ENCODE data around the gene RAD51.

The RAD51 gene

DNA sequence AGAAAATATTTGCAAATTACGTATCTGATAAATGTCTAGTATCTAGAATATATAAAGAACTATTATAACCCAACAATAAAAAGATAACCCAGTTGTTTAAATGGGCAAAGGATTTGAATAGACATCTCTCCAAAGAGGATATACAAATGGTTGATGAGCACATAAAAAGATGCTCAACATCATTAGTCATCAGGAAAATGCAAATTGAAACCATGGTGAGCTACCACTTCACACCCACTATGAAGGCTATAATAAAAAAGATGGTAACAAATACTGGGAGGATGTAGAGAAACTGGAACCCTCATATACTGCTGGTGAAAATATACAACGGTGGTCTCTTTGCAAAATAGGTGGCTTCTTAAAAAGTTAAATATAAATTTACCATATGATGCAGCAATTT is 28.0 kb downstream of the RAD51 start:
- no peak for DNase-seq

DNA sequence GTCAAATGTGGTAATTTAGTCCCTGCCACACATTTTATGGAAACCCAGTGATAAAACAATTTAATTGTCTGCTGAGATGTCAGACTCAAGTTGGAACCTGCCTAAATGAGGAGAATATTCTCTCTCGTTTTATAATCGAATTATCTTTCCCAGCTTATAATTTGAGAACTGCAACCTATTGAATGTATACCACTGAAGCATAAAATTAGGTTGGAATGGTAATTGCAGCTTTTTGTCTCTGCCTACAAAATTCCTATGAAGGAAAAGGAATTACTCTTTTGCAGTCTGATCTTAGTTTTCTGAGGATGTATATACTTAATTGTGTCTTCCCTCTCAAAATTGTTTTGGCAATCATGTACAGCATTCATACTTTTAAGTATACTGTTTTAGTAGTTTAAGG is 28.9 kb downstream of the RAD51 start:
- DNase-seq, result no peak

- no peak for DNase-seq
These were observed 36.1 kb downstream of the RAD51 start for GRCh38 chr15:40731034-40731433.

DNA sequence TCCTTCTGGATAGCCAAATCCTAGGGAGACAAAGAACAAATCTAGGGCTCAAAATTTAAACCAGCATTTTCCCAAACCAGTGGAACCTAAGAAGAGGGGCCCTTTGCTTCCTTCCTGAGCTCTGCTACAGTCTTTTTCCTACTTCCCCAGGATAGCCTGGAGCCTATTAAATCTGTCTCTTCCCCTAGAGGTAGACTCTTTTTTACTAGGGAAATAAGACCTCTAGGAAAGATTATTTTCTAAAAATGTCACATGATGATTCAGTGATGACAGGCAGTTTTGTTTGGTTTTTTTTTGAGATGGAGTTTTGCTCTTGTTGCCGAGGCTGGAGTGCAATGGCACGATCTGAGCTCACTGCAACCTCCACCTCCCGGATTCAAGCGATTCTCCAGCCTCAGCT is 41.6 kb downstream of the RAD51 start:
- DNase-seq, result no peak

GRCh38 chr15:40737048-40737447 is 42.1 kb downstream of the RAD51 start:
- DNase-seq, result no peak

DNA sequence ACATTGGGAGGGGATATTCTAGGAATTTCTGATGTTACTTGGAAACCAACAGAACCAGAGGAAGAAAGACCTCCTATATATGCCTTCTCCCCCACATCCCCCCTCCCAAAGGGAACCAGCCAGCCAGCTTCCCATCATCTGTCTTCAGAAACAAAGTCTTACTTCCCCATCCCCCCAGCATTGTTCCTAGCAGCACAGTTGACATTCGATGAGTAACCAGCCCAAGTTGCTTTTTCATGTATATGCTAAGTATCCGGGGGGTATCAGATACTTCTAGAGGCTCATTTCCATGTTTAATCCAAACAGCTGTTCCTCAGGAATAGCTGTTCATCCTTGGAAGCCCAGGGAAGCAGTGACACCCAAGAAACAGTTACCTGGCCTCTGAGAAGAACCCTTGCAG is 44.1 kb downstream of the RAD51 start:
- DNase-seq, result no peak

DNA sequence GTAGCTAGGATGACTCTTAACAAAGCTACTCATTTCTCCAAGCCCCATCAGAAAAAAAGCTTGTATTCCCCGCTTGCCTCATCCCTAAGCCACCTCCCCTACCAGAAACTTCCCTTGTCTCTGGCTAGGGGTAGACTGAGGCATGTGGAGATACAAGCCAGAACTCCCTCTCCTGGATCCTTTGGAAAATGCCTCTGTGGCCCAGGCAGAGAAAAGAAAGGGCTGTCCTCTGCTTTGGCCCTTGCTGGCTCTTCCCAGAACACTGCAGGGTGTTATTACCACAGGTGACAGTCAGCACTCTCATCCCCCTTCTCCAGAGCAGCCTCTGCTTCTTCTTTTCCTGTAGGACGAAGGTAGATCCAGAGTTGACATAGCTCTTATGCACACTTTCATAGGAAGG is 44.9 kb downstream of the RAD51 start:
- no peak for DNase-seq

DNA sequence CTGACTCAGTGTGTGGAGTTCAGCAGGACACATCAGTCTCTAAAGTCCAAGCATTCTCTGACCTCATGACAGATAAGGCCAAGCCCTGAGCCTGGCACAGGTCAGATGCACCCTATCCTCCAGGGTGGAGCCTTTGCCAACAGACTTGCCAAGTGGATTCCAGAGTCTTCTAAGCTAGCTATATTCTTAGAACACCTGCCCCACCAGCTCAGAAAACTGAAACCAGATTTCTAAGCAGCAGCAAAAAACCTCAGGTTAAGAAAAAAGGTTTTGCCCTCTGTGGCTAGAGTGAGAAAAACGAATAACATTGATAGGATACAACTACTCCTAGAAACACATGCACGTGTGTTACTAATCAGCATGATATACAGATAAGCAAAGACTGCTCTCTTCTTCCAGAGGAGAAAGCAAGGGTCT is 48.5 kb downstream of the RAD51 start:
- no peak for DNase-seq

DNA sequence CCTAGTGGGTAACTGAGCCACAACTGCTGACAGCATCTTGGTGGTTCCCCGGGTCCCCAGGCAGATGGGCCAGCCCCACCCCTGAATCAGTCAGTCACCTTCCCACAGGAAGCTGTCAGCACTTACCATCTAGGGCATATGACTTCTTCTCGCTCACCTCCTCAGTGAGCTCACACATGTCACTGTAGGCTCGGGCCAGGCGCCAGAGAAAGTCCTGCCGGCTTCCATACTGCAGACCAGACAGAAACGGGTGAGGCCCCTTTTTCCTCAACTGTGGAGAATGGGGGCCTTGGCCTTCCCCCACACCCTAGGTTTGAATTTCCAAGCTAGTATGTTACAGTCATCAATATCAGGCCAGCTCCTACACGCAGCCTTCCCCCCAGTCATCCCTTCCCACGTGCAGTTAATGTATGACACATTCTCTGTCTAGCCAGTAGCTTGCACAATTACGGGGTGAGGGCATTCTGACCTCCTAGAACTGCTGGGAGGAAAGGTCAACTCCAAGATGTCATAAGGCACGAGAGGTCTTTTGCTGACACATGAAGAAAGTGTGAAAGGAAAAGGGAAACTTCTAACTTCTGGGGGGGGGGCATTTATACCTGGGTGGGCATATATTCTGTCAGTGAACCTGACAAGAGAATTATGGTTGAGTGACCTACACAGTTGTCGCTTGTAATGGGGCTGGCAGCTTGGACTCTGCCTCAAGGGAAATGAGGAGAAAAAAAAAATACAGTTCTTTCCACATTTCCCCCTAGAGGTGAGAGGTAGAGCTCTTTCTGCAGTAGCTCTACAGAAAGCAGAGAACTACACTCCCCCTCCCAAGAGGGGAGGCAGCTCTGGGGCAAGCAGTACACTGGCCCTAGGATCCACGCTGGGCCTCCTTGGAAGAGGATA is 49.2 kb downstream of the RAD51 start:
- DNase-seq, result peak; percentile 80

- no peak for DNase-seq
These were observed 49.8 kb downstream of the RAD51 start for GRCh38 chr15:40744815-40745152.

GRCh38 chr15:40746916-40747418 is 52.0 kb downstream of the RAD51 start:
- DNase-seq, result peak; percentile 47

GRCh38 chr15:40747685-40748631 is 53.0 kb downstream of the RAD51 start:
- DNase-seq, result no peak

GRCh38 chr15:40749151-40749630 is 54.2 kb downstream of the RAD51 start:
- no peak for DNase-seq

- DNase-seq, result no peak
These were observed 55.9 kb downstream of the RAD51 start for GRCh38 chr15:40750885-40751284.

DNA sequence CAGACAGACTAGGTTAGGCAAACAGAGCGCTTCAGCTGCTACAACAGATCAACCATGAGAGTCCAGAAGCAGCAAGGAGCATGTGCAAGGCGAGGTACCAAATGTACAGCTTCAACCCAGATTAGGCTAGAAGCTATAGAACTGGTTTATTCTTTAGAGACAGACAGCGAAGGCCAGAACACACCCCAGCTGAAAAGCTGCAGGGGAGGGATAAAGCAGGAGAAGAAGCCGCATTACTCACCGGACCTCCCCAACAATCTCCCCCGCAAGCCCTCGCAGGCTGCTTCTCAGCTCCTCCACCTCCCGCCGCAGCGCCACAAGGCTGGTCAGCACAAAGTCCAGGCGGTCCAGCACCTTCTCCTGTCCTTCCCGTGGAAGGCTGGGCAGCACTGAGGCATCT is 56.8 kb downstream of the RAD51 start:
- no peak for DNase-seq

- DNase-seq, result no peak
These were observed 59.6 kb downstream of the RAD51 start for GRCh38 chr15:40754574-40754882.

DNA sequence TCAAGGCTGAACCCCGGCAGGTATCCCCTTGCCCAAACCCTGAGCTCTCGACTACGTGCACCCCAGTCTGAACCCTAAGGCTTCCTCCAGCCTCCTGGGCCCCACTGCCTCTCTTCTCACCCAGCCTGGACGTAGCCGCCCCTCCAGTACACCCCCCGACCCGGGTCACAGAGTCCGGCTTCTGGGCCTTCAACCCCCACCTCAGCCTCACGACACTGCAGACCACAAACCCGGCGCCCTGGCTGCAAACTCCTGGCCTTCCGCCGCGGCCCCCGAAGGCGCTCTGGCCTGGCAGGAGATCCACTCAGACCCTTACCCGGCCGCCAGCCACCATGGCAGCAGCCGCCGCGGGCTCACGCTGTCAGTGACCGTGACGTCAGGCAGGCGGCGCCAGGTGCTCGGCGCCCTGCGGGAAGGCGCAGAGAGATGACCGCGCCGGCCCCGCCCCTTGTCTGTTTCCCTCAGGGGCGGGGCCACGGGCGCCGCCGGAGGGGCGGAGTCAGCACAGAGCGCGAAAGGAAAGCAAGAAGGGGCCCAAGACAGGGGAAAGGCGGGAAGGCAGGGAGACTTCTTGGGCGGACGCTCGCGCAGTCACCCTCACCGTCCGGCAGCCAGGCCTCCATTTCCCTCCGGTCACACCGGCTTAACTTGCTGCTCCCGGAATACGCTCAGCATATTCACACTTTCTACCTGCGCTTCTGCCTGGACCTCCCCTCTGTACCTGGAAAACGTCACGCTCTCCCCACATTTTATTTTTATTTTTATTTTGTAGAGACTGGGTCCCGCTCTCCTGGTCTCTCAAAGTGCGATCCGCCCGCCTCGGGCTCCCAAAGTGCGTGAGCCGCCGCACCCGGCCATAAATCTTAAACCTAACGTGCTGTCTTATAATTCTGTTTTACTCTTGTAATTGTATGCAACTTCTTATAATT is 60.2 kb downstream of the RAD51 start, which contains the start of gene RMDN3:
Gene RMDN3 (minus strand): TSS at position 372 of the 929 bp plus-strand sequence. CDS start 471 bp downstream, outside the sequence.
- peak; percentile 88 for DNase-seq

GRCh38 chr15:40755812-40756208 is 60.8 kb downstream of the RAD51 start:
- no peak for DNase-seq

DNA sequence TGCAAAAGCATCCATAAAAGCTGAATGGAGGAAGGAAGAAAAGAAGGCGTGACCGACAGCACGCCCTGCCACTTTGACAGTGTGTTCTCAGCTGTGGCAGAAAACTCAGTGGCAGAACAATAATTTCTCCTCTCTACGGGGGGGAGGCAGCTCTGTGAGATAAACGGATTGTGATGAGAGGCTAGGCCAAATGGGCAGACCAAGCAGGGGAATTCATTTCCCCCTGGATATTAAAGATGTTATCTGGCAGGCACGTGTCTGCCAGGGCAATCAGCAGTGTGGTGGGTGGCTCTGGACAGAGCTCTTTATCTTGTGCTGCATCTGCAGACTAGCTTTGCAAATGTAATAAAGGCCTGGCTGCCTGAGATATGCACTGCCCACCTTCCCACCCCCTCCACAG is 62.0 kb downstream of the RAD51 start:
- DNase-seq, result no peak

- no peak for DNase-seq
These were observed 65.0 kb downstream of the RAD51 start for GRCh38 chr15:40759961-40760360.

DNA sequence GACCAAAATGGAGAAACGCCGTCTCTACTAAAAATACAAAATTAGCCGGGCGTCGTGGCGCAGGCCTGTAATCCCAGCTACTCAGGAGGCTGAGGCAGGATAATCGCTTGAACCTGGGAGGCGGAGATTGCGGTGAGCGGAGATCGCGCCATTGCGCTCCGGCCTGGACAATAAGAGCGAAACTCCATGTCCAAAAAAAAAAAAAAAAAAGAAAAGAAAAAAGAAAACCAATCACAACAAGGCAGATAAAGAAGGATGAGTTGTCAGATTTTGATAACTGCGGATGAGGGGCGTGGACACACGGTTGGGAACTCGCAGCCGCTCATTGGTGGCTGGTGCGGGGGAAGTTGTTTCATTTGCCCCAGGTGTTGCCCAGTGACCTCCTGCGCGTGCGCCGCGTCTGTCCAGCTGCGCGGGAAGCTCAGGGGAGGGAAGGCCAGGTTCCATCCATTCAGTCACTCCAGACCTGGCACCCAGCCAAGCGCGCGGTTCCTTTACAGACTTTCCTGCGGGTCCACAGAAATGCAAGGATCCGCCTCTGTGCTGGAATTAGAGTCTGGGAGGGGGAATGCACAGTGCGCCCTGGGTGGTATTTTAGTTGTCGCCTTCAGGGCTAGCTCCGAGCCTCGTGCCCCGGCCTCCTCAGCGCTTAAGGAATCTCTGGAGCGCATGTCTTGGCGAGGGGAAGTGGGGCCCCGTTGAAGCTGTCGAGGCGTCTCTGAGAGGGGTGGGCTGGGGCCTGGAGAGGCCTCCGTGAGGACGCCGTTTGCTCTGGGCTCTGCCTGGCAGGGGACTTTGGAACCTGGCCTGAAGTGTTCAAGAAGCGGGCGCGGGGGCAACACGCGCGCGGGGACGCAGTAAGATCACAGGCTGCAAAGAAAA is 68.2 kb downstream of the RAD51 start:
- peak; percentile 40 for DNase-seq
